GM23338 (cell line): Measurements from ENCODE around the gene FIG4.

ENCODE experiments used
- CTCF ChIP-seq, 2 experiments: fragments of 200-600 bp in 1 of 2; sonication (generic) in 1 of 2; conservative IDR thresholded peaks; 2 replicates each; pipeline versions ENCODE4 v1.5.1 to v1.6.1; 2016 to 2017; ENCODE audit warnings: antibody characterized with exemption in 2 of 2, low read depth in 2 of 2, mild to moderate bottlenecking in 2 of 2, moderate library complexity in 1 of 2
- ETS1 ChIP-seq: IDR thresholded peaks from 2 replicates; pipeline ENCODE4 v1.6.1; 2016; ENCODE audit warnings: antibody characterized with exemption
- POLR2AphosphoS5 ChIP-seq: IDR thresholded peaks from 2 replicates; pipeline ENCODE4 v1.6.1; 2016; ENCODE audit warnings: antibody characterized with exemption, low read depth
- TF ChIP-seq, protein P1 (sequence below): IDR thresholded peaks from one replicate; pipeline ENCODE4 v1.6.1; 2018; ENCODE audit warnings: antibody characterized with exemption; ENCODE audit not compliant: unreplicated experiment

- TF ChIP-seq, protein P1, sequence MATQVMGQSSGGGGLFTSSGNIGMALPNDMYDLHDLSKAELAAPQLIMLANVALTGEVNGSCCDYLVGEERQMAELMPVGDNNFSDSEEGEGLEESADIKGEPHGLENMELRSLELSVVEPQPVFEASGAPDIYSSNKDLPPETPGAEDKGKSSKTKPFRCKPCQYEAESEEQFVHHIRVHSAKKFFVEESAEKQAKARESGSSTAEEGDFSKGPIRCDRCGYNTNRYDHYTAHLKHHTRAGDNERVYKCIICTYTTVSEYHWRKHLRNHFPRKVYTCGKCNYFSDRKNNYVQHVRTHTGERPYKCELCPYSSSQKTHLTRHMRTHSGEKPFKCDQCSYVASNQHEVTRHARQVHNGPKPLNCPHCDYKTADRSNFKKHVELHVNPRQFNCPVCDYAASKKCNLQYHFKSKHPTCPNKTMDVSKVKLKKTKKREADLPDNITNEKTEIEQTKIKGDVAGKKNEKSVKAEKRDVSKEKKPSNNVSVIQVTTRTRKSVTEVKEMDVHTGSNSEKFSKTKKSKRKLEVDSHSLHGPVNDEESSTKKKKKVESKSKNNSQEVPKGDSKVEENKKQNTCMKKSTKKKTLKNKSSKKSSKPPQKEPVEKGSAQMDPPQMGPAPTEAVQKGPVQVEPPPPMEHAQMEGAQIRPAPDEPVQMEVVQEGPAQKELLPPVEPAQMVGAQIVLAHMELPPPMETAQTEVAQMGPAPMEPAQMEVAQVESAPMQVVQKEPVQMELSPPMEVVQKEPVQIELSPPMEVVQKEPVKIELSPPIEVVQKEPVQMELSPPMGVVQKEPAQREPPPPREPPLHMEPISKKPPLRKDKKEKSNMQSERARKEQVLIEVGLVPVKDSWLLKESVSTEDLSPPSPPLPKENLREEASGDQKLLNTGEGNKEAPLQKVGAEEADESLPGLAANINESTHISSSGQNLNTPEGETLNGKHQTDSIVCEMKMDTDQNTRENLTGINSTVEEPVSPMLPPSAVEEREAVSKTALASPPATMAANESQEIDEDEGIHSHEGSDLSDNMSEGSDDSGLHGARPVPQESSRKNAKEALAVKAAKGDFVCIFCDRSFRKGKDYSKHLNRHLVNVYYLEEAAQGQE = no peak
- TF ChIP-seq CTCF (conservative IDR thresholded peaks at IDR 0.05; ENCODE audit: low read depth in 2 of 2) (no peak), ETS1 (no peak), POLR2AphosphoS5 (no peak)
These were observed 35.3 kb upstream of the FIG4 start for GRCh38 chr6:109655761-109656262.
